Cardiac atrium fibroblast (primary cell): Measurements from ENCODE around the gene OR6C1. TPM values are rescaled to one million over a fixed set of nuclear protein-coding genes. Genes with fewer than 3 reads are reported as not detected.

Experiments
- total RNA-seq: library from RNA; depleted of rRNA; stranded (reverse); fragments of >200 nt; gene quantifications from 2 replicates; pipeline ENCODE4 v1.2.3, GENCODE V29; 2015

The OR6C1 gene
- total RNA-seq: not detected in 2 replicates

DNA sequence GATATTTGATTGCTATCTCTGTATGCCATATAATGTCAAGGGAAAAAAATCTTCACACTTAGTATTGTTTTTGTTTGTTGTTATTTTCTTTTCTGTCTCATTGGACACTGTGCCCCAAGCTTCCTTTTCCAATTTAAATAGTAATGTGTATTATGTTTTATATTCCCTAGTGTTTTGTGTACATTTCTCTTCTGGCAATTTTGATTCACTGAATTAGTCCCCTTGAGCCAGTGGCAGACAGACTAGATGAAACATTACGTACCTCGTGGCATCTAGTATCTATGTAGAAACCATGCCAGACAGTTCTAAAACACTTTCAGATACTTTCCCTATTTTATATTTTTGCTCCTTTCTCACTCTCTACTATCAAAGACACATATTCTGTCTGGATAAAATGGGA is at the start of gene OR6C1:
Gene OR6C1, plus strand, starts transcription at position 301 of the 400 bp plus-strand sequence. CDS start 6,257 bp downstream, outside the sequence.

DNA sequence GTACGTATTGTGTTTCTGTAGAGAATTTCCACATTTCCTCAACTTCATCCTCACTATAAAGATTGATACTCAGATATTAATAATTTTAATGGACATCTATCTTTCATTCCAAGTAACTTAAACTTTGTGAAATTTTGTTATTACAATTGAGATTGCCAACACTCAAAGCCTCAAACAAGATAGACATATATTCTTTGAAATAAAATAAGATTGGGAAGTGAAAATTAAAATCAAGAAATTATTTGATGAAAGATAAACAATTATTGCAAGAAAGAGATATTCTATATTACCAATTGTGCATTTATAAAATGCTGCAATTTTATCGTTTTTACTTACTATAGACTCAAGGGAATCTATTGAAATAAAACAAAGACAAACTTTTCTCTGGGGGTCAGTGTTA is 17.7 kb upstream of the OR6C1 start, which contains the start of gene OR6C6:
Gene OR6C6, minus strand, starts transcription at position 101 of the 400 bp plus-strand sequence. CDS start 1,337 bp downstream, outside the sequence.

DNA sequence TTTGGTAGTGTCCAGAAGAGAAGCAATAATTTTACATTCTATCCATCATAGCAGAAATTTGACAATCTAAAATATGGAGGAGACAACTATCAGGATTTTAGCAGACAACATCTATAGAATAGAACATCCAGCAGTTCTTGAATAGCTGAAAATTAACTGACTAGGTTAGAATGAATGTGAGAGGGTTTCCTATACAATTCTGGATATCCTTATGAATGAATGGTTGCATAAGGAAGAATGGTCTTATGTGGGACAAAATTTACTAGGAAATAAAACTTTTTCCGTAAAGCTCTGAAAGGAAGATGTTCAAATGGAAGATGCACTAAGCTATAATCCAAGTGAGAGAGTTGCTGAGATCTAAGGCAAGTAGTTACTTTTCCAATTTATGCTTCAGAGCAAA is 16.3 kb downstream of the OR6C1 start, which contains the start of gene OR6C3:
Gene OR6C3, plus strand, starts transcription at position 301 of the 400 bp plus-strand sequence. CDS start 955 bp downstream, outside the sequence.

DNA sequence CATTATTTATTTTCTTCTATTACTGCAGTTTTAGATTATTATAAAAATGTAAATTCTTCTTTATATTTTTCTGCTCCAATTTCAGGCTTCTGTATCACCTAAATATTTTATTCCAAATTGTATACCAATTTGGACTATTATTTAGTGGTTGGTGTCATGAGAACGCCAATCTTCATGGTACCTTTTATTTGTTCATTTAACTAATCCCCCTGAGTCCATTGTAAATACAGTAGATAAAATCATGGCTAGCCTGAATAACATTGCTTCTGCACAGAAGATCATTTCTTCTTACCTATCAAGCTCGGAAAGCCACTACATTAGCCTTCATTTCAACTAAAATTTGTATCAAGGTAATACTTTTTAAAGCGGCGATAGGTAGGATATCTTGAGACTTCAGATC is 48.5 kb downstream of the OR6C1 start, which contains the start of gene OR6C75:
Gene OR6C75, plus strand, starts transcription at position 301 of the 400 bp plus-strand sequence. CDS start 2,136 bp downstream, outside the sequence.

Other genes with a start within 250 kb of the OR6C1 start
- not detected in 2 replicates for gene OR9K2, start 187.9 kb upstream of the OR6C1 start, total RNA-seq
- gene OR10A7, start 93.3 kb upstream of the OR6C1 start, total RNA-seq: not detected in 2 replicates
- not detected in 2 replicates for gene OR6C74, start 69.7 kb upstream of the OR6C1 start, total RNA-seq
- not detected in 2 replicates for gene OR6C6, start 17.8 kb upstream of the OR6C1 start, total RNA-seq
- gene OR6C3, start 16.4 kb downstream of the OR6C1 start, total RNA-seq: not detected in 2 replicates
- gene OR6C75, start 48.6 kb downstream of the OR6C1 start, total RNA-seq: not detected in 2 replicates
- not detected in 2 replicates for gene OR6C65, start 86.2 kb downstream of the OR6C1 start, total RNA-seq
- not detected in 2 replicates for gene OR6C76, start 111.9 kb downstream of the OR6C1 start, total RNA-seq
- gene OR6C2, start 129.7 kb downstream of the OR6C1 start, total RNA-seq: not detected in 2 replicates
- not detected in 2 replicates for gene OR6C70, start 155.8 kb downstream of the OR6C1 start, total RNA-seq
- not detected in 2 replicates for gene OR6C68, start 178.0 kb downstream of the OR6C1 start, total RNA-seq
- gene OR6C4, start 235.3 kb downstream of the OR6C1 start, total RNA-seq: not detected in 2 replicates